ENCODE results near the gene PTPRG.

Gene PTPRG

GRCh38 chr3:61945657-61946056 lies 384.3 kb downstream of the PTPRG start:
- DNase-seq = no peak

- no peak for DNase-seq
Observed at GRCh38 chr3:61946570-61947324, 385.4 kb downstream of the PTPRG start.

DNA sequence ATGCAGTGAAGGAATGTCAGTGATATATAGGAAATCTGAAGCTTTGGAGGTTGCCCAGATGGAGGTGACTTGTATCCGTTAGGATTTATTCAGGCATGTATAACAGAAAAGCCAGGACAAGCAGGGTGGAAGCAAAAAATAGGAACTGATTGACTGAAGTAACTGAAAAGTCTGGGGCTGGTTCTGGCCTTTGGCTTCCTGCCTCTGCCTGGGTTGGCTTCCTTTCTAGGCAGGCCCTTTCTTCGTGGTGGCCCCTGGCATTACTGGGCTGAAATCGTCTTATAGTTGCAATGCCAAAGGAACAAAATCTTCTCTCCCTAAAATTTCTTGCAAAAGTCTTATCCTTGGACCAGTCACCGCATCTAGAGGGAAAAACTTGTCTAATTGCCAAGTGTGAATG lies 386.1 kb downstream of the PTPRG start:
- no peak for DNase-seq

DNA sequence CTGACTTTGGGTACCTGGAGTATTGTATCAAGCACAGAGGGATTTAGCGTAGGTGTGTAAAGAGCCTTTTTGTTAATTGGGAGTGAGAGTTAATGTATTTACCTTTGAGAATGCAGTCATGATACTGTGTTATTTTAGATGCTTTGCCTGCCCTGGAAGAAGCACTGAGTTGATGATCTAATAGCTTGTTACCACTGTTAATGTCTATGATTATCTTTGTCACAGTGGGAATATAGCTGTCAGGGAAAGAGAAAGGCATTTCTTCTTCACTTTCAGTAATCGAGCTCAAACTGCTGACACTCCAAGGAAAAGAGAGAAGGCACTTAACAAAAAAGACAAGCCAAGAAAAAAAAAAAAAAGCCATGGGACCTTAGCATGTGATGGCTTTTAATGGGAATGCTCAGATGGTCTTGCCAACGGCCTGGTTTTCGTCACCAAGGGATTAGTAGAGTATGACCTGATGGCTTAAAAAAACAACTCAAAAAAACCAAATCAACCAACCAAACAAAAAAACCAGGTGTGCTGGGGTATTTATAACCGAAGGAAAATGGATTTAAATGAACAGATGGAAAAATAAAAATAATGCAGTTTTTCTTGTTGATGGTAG lies 387.4 kb downstream of the PTPRG start:
- DNase-seq = no peak

- no peak for DNase-seq
Observed at GRCh38 chr3:61954097-61954540, 392.7 kb downstream of the PTPRG start.

GRCh38 chr3:61955483-61955882 lies 394.1 kb downstream of the PTPRG start:
- no peak for DNase-seq

DNA sequence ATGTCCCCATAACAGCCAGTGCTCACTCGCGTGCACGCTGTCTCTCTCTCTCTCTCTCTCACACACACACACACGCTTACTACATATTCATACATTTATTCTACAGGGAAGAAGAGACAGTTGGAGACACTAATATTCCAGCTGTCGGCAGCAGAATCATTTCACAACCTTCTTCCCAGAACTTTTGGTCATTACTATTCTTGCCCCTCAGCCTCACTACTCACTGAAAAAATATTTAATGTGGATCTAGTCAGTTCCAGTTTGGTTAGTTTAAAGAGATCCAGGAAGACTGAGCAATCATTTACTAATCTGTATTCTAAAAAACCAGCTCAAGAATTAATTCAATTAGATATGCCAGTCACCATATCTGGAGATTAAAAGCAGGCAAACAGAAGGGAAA lies 394.9 kb downstream of the PTPRG start:
- DNase-seq = no peak

DNA sequence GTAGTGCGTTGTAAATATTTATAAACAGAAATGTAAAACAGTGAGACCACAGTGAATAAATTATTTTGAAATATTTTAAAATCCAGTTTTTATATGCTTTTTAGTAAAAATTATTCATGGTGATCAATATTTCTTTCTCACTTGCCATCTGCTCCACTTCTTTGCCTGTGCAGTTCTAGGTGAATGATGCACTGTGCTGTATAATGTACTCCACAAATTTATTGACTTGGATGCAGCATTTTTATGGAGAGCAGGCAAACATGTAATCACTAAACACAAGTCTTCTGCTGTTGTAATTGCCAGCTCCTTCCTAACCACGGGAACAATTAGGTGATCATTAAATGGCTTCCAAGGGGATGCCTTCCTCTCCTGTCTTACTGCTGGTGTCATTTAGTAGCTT lies 395.9 kb downstream of the PTPRG start:
- DNase-seq = no peak

GRCh38 chr3:61960976-61961375 lies 399.6 kb downstream of the PTPRG start:
- DNase-seq = no peak

- DNase-seq = no peak
Observed at GRCh38 chr3:61961900-61962299, 400.5 kb downstream of the PTPRG start.

- DNase-seq = no peak
Observed at GRCh38 chr3:61964566-61964965, 403.2 kb downstream of the PTPRG start.

DNA sequence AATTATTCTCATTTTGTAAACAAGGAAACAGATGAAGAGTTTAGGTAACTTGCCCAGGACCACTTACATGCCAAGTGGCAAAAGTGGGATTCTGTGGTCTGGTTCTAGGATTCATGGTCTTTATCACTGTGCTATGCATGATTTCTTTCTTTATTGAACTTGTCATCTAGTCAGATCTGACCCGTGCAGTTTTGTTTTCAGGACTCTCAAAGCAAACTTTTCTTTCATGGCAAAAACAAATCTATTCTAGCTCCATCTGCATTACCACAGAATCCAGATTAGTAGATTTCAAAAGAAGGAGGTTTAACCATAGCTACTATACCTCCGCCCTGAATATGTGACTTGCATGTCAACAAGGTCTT lies 404.4 kb downstream of the PTPRG start:
- no peak for DNase-seq

DNA sequence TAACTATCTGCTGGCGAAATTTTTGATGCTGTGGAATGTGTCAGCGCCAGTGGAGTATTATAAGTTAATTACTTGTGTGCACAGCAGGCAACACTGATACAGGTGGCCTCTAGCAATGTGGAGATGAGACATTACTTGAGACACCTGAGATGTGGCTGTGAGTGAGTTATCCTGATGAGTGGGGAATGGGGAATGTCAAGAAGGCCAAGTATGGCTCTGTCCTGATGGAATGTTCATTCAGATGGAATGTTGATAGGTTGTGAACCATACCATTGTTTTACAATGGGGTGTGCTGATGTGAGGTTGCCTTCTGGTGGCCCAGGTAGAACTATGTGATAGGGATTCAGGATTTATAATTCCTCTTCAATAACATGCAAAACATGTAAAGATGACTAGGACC lies 404.8 kb downstream of the PTPRG start:
- no peak for DNase-seq

DNA sequence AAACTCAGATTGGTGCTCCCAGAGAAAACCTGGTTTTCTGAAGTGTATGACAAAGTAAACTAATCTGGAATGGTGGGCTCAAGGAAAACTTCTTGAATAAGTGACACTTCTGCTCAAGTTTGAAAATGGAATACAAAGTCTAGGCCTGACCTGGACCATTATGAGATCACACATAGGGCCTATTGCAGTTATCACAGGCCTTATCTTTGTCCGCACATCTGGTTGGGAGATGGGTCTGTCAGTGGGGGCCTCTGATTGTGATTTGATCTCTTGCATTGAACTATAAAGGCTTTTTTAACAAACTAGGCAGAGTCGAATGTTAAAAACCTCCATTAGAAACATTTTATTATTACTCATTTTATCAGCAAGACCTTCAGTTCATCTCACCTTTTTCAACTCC lies 405.6 kb downstream of the PTPRG start:
- DNase-seq = no peak

- no peak for DNase-seq
Observed at GRCh38 chr3:61967937-61968336, 406.6 kb downstream of the PTPRG start.

- no peak for DNase-seq
Observed at GRCh38 chr3:61974662-61975061, 413.3 kb downstream of the PTPRG start.

DNA sequence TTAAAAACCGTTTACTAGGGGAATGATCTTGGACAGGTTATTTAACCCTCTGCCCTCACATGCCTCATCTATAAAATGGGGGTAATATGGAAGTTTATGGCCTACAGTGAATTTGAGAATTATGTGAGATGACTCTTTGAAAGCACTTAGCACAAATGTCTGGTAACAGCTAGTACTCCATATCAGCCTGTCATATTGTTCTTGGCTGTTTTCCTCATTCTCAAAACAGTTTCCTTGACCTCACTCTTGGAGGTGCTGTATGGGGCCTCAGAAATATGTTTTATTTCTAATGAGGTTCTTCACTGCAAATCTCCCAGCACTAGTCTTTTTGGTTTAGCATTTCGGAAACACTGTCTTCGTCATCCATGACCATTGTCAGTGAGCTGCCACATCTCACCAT lies 413.8 kb downstream of the PTPRG start:
- DNase-seq = no peak

- DNase-seq = no peak
Observed at GRCh38 chr3:61975936-61976335, 414.6 kb downstream of the PTPRG start.

DNA sequence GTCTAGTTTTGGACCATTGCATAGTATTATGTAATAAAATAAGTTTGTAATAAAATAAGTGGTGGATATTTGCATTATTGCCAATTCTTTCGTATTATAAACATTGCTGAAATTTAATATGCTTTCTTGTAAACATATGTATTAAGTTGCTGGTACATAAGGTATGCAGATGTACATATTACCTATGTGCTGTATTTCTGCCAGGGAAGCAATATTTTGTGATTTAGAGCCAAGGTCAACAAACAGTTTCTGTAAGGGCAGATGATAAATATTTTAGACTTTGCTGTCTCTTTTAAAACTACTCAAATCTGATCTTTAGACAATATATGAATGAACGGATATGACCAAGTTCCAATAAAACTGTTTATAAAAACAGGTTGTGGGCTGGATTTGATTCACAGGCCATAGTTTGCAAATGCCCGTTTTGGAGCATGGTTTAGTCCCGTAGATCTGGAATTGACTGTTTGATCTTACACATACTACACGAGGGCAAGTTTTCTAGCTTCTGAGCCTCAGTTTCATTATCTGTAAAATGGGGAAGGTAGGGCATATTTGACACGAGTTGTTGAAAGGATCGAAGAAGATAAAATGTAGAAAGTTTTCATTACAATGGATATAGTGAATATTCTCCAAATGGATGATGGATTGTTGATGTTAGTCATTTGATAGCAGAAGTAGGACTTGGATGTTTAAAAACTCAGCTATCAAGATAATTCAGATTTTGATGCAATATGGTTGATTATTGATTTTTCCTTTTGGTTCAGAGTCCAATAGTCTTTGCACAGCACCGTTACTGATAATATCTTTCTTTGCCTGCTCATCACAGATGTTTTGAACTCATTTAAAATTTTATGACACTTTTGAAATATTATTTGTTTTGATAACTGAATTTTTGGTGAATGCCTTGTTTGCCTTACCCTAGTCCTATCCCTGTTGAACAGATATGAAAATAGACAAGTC lies 417.4 kb downstream of the PTPRG start:
- no peak for DNase-seq

DNA sequence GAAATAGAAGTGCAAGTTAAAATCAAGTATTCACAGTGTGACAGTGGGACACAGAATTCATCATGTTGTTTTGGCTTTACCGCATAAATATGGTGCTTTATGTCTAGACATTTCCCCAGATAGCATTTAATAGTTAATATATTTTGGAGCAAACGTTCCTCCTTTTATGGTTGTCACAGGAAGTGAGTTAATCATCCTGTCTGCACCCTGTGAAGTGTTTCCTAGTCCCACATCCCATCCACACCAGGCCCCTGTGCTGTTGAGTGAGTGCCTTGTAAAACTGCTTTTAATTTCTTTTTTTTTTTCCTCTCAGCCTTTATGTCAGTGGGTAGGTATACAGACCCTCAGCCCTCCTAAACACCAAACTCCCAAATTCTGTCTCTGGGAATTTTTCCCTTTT lies 418.3 kb downstream of the PTPRG start:
- no peak for DNase-seq

DNA sequence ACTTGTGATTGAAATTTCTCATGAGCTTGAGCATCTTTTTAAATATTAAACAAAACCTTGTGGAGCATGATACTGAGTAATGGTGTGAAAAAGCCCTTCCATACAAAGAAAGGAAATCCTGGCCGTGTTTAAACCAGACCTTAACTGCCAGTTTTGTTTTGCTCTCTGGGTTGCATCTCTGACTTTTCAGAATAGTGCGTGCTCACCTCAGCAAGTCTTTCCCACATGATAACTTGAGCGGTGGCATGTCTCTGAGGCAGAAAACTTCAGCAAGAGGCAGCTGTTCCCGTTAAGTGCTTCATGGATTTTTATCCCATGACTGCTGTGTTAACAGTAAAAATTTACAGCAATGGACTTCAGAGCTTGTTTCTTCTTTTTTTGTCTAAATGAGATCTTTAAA lies 418.7 kb downstream of the PTPRG start:
- no peak for DNase-seq

DNA sequence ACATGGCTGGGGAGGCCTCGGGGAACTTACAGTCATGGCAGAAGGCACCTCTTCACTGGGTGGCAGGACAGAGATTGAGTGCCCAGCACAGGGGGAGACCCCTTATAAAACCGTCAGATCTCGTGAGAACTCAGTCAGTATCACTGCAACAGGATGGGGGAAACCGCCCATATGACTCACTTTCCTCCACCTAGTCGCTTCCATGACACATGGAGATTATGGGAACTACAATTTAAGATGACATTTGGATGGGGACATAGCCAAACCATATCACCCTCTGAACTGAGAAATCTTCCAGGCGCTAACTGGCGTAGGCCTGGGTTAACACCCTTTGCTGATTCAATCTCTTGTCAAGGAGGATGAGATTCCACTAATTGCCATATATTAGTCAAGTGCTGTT lies 419.7 kb downstream of the PTPRG start:
- no peak for DNase-seq

DNA sequence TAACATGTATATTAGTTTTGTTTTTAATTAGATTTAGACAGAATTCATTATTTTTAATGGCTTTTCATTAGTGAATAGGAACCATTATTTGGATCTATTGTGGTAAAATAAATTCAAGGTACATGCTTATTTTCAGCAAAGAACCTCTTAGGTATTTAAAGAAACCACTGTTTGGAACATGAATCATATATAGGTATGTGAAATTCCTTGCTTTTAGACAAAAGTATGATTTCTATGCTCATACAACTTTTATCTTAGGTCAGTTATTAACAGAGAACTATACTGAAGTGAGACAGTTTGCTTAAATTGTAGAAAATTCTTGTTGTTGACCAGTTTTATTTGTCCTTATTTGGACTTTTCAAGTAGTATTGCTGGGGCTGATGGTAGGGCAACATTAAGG lies 422.1 kb downstream of the PTPRG start:
- DNase-seq = no peak

- no peak for DNase-seq
Observed at GRCh38 chr3:61985020-61985419, 423.6 kb downstream of the PTPRG start.
